Endothelial cell of umbilical vein (primary cell): ENCODE measurements around the gene LRCOL1.

Experiments
- CTCF ChIP-seq, 2 donors: IDR thresholded peaks; 1 replicate in 1 of 2; 2 replicates in 1 of 2; pipeline ENCODE4 v1.5.1; 2011; ENCODE audit warnings: low read length in 2 of 2, mild to moderate bottlenecking in 2 of 2, moderate library complexity in 2 of 2, control low read depth in 1 of 2, inconsistent platforms in 1 of 2, low read depth in 1 of 2; ENCODE audit not compliant: insufficient read depth in 1 of 2; ENCODE audit errors: extremely low read depth in 1 of 2
- FOS ChIP-seq: IDR thresholded peaks from 2 replicates; pipeline ENCODE4 v1.6.1; 2011; ENCODE audit warnings: mild to moderate bottlenecking, low read length, moderate library complexity, borderline replicate concordance; ENCODE audit not compliant: insufficient read depth
- GATA2 ChIP-seq: IDR thresholded peaks from 2 replicates; pipeline ENCODE4 v1.7.0; 2011; ENCODE audit warnings: low read depth, mild to moderate bottlenecking, moderate library complexity, mixed read lengths, low read length; ENCODE audit not compliant: insufficient read length, insufficient read depth
- MYC ChIP-seq: IDR thresholded peaks from one replicate; pipeline ENCODE4 v1.6.1; 2011; ENCODE audit warnings: mild to moderate bottlenecking, low read depth, low read length
- POLR2A ChIP-seq: IDR thresholded peaks from 2 replicates; pipeline ENCODE4 v1.6.1; 2012; ENCODE audit warnings: low read depth, mild to moderate bottlenecking, control low read depth, low read length

GRCh38 chr12:132592282-132592970 lies 18.0 kb downstream of the LRCOL1 start:
- no peak for TF ChIP-seq CTCF (IDR thresholded peaks at IDR 0.05; ENCODE audit: extremely low read depth in 1 of 2, insufficient read depth in 1 of 2, low read depth in 1 of 2, low read length in 2 of 2)
- TF ChIP-seq POLR2A = no peak
- TF ChIP-seq GATA2 = no peak
- no peak for TF ChIP-seq MYC
- no peak for TF ChIP-seq FOS
